Tibial nerve (tissue), 4 donors: ENCODE results near the gene PSMD2. TPM values are rescaled to one million over a fixed set of nuclear protein-coding genes. Genes with fewer than 3 reads are reported as not detected.
"Not testable (repeated sequence)": the region's sequence is repeated elsewhere in the genome, so short reads cannot be mapped to it uniquely, and the experiment has no call there.

Experiments used
- DNase-seq, 2 donors: peaks; one replicate each; pipeline ENCODE4 v3.0.0-alpha.2; 2019; ENCODE audit warnings: low spot score in 2 of 2
- H3K27ac ChIP-seq, 4 donors: fragments of 200-600 bp; sonication (generic) in 3 of 4; one replicate each; pipeline ENCODE4 v1.5.1; 2017 to 2019; ENCODE audit warnings: mild to moderate bottlenecking in 1 of 4
- H3K27me3 ChIP-seq, 2 donors: fragments of 200-600 bp; sonication (generic) in 1 of 2; one replicate each; pipeline versions ENCODE4 v1.5.1 to v1.6.0; 2017 to 2019
- H3K36me3 ChIP-seq, 3 donors: fragments of 200-600 bp; sonication (generic); one replicate each; pipeline ENCODE4 v1.5.1; 2018 to 2019
- H3K4me1 ChIP-seq, 4 donors: fragments of 200-600 bp; sonication (generic) in 3 of 4; one replicate each; pipeline ENCODE4 v1.5.1; 2017 to 2019
- H3K4me3 ChIP-seq, 4 donors: fragments of 200-600 bp; sonication (generic) in 3 of 4; one replicate each; pipeline ENCODE4 v1.5.1; 2017 to 2019; ENCODE audit warnings: mild to moderate bottlenecking in 1 of 4, moderate library complexity in 1 of 4
- H3K9me3 ChIP-seq, 4 donors: fragments of 200-600 bp; sonication (generic) in 3 of 4; one replicate each; pipeline ENCODE4 v1.5.1; 2017 to 2019
- CTCF ChIP-seq, 5 experiments: fragments of 200-600 bp in 3 of 5; fragments of 450-650 bp in 2 of 5; sonication (generic) in 3 of 5; IDR thresholded peaks; one replicate each; pipeline ENCODE4 v1.5.1; 2016 to 2019; ENCODE audit warnings: antibody characterized with exemption in 5 of 5, mild to moderate bottlenecking in 3 of 5, moderate library complexity in 2 of 5
- EP300 ChIP-seq, 2 donors: sonication (generic); formaldehyde crosslinking; IDR thresholded peaks; one replicate each; pipeline ENCODE4 v1.6.1; 2017; ENCODE audit warnings: antibody characterized with exemption in 2 of 2, mild to moderate bottlenecking in 1 of 2
- POLR2A ChIP-seq, 2 donors: fragments of 450-650 bp; IDR thresholded peaks; one replicate each; pipeline ENCODE4 v1.6.1; 2017; ENCODE audit warnings: antibody characterized with exemption in 2 of 2, mild to moderate bottlenecking in 2 of 2, moderate library complexity in 2 of 2
- WGBS, 2 donors: methylation state at CpG; one replicate each; pipeline ENCODE4 v1.1.5; 2018; 5-methylcytosine and 5-hydroxymethylcytosine counted together
- total RNA-seq, 4 donors: library from RNA; depleted of rRNA; stranded (reverse); fragments of >200 nt; gene quantifications; one replicate each; pipeline ENCODE4 v1.1.0, GENCODE V29; 2016

The PSMD2 gene
- total RNA-seq, 4 donors from 2014 or later, result 122 to 226 (median 152) TPM

- Histone ChIP-seq H3K4me1 (peaks cover 0 to 43% (median 23%) of the 10 kb centered on the region in 4 donors), H3K4me3 (peak overlapping the region in 2 of 4 donors; percentile 22 to 31), H3K27ac (peak overlapping the region; percentile 94 to 100 (median 98)), H3K27me3 (no peaks in the 10 kb centered on the region), H3K36me3 (peaks cover 0 to 41% (median 0%) of the 10 kb centered on the region in 3 donors), H3K9me3 (no peaks in the 10 kb centered on the region)
- peak; percentile 74 to 78 for DNase-seq
- 17% methylated on average over 10 to 35 of the region's 37 CpGs for WGBS, 2 donors
- peak in 2 of 5 experiments; percentile 18 to 34 for TF ChIP-seq CTCF (IDR thresholded peaks at IDR 0.05)
- peak in 1 of 2 donors; percentile 21 for TF ChIP-seq POLR2A (IDR thresholded peaks at IDR 0.05)
- peak; percentile 44 to 71 for TF ChIP-seq EP300 (IDR thresholded peaks at IDR 0.05)
These were observed 39.5 kb downstream of the PSMD2 start for GRCh38 chr3:184338511-184338945.

GRCh38 chr3:184339001-184339400 is 40.0 kb downstream of the PSMD2 start:
- H3K27ac ChIP-seq, result peak overlapping the region; percentile 94 to 100 (median 98)
- H3K27me3 ChIP-seq, result no peaks in the 10 kb centered on the region
- no peak for TF ChIP-seq EP300 (IDR thresholded peaks at IDR 0.05)
- no peak for TF ChIP-seq POLR2A (IDR thresholded peaks at IDR 0.05)
- no peak for TF ChIP-seq CTCF (IDR thresholded peaks at IDR 0.05)
- H3K36me3 ChIP-seq, result peaks cover 0 to 41% (median 0%) of the 10 kb centered on the region in 3 donors
- 43 to 54% methylated on average over 8 of the region's 8 CpGs for WGBS, 2 donors
- peak overlapping the region in 2 of 4 donors; percentile 22 to 31 for H3K4me3 ChIP-seq
- H3K9me3 ChIP-seq, result no peaks in the 10 kb centered on the region
- H3K4me1 ChIP-seq, result peaks cover 0 to 44% (median 23%) of the 10 kb centered on the region in 4 donors
- no peak for DNase-seq

- Histone ChIP-seq H3K4me1 (peaks cover 0 to 44% (median 23%) of the 10 kb centered on the region in 4 donors), H3K36me3 (peaks cover 0 to 41% (median 0%) of the 10 kb centered on the region in 3 donors), H3K27ac (peak overlapping the region in 1 of 4 donors; percentile 97)
- not testable (repeated sequence) for H3K4me3 ChIP-seq, DNase-seq, H3K27me3 ChIP-seq, H3K9me3 ChIP-seq
- WGBS, 2 donors, result 82 to 90% methylated on average over 19 of the region's 19 CpGs
These were observed 40.6 kb downstream of the PSMD2 start for GRCh38 chr3:184339451-184340135.

- 92 to 95% methylated on average over 7 of the region's 7 CpGs for WGBS, 2 donors
- Histone ChIP-seq H3K36me3 (peaks cover 0 to 52% (median 0%) of the 10 kb centered on the region in 3 donors), H3K27me3 (no peaks in the 10 kb centered on the region), H3K9me3 (no peaks in the 10 kb centered on the region), H3K4me1 (peaks cover 0 to 53% (median 28%) of the 10 kb centered on the region in 4 donors), H3K4me3 (no peak overlapping the region), H3K27ac (no peak overlapping the region)
- TF ChIP-seq CTCF (IDR thresholded peaks at IDR 0.05) (no peak), EP300 (IDR thresholded peaks at IDR 0.05) (no peak), POLR2A (IDR thresholded peaks at IDR 0.05) (no peak)
- no peak for DNase-seq
These were observed 42.9 kb downstream of the PSMD2 start for GRCh38 chr3:184341925-184342324.

- TF ChIP-seq CTCF (IDR thresholded peaks at IDR 0.05) (no peak), POLR2A (IDR thresholded peaks at IDR 0.05) (no peak), EP300 (IDR thresholded peaks at IDR 0.05) (no peak)
- Histone ChIP-seq H3K4me3 (no peak overlapping the region), H3K9me3 (no peaks in the 10 kb centered on the region), H3K27ac (peak overlapping the region in 1 of 4 donors; percentile 2), H3K4me1 (peaks cover 0 to 39% (median 16%) of the 10 kb centered on the region in 4 donors), H3K27me3 (no peaks in the 10 kb centered on the region), H3K36me3 (peaks cover 0 to 57% (median 0%) of the 10 kb centered on the region in 3 donors)
- DNase-seq, result no peak
- 52 to 53% methylated on average over 5 of the region's 5 CpGs for WGBS, 2 donors
These were observed 44.3 kb downstream of the PSMD2 start for GRCh38 chr3:184343200-184343876.
